H9 (cell line): Measurements from ENCODE around the gene ACACB. TPM values are rescaled to one million over a fixed set of nuclear protein-coding genes. Genes with fewer than 3 reads are reported as not detected.

ENCODE experiments used
- DNase-seq: peaks from one replicate; pipeline ENCODE4 v3.0.0-alpha.2; 2017
- H2AFZ ChIP-seq: one replicate; pipeline ENCODE4 v1.6.1; 2013; ENCODE audit warnings: mild to moderate bottlenecking, low read length, control low read depth, moderate library complexity
- H2AK5ac ChIP-seq: 2 replicates; pipeline ENCODE4 v1.6.1; 2013; ENCODE audit warnings: low read length, control low read depth, mixed read lengths; ENCODE audit not compliant: insufficient read length
- H2BK120ac ChIP-seq: one replicate; pipeline ENCODE4 v1.6.1; 2013; ENCODE audit warnings: low read depth, mild to moderate bottlenecking, low read length, control low read depth, inconsistent platforms; ENCODE audit not compliant: poor library complexity, severe bottlenecking
- H2BK12ac ChIP-seq: 2 replicates; pipeline ENCODE4 v1.6.1; 2013; ENCODE audit warnings: low read length, control low read depth, mixed read lengths, low read depth; ENCODE audit not compliant: insufficient read length
- H2BK15ac ChIP-seq: 2 replicates; pipeline ENCODE4 v1.6.1; 2013; ENCODE audit warnings: low read depth, low read length, control low read depth
- H2BK20ac ChIP-seq: one replicate; pipeline ENCODE4 v1.6.1; 2013; ENCODE audit warnings: low read depth, mild to moderate bottlenecking, low read length, control low read depth, inconsistent platforms; ENCODE audit not compliant: poor library complexity, severe bottlenecking
- H2BK5ac ChIP-seq: 2 replicates; pipeline ENCODE4 v1.6.1; 2013; ENCODE audit warnings: low read length, control low read depth, mixed read lengths; ENCODE audit not compliant: insufficient read length
- H3K14ac ChIP-seq: 2 replicates; pipeline ENCODE4 v1.6.1; 2013; ENCODE audit warnings: low read length, control low read depth; ENCODE audit not compliant: insufficient read depth
- H3K18ac ChIP-seq: 2 replicates; pipeline ENCODE4 v1.6.1; 2013; ENCODE audit warnings: low read depth, mild to moderate bottlenecking, mixed read lengths, low read length, control low read depth; ENCODE audit not compliant: insufficient read length
- H3K23ac ChIP-seq: 2 replicates; pipeline ENCODE4 v1.6.1; 2013; ENCODE audit warnings: low read length, control low read depth, mixed read lengths, low read depth; ENCODE audit not compliant: insufficient read length
- H3K23me2 ChIP-seq: 2 replicates; pipeline ENCODE4 v1.6.1; 2013; ENCODE audit warnings: low read depth, mild to moderate bottlenecking, mixed read lengths, low read length, control low read depth; ENCODE audit not compliant: insufficient read length, poor library complexity, severe bottlenecking
- H3K27ac ChIP-seq: 2 replicates; pipeline ENCODE4 v1.5.1; 2013; ENCODE audit warnings: low read length, control low read depth, mixed read lengths, low read depth; ENCODE audit not compliant: insufficient read length
- H3K27me3 ChIP-seq: 2 replicates; pipeline ENCODE4 v1.6.1; 2013; ENCODE audit warnings: low read length, control low read depth, inconsistent platforms; ENCODE audit not compliant: insufficient read depth
- H3K4ac ChIP-seq: 2 replicates; pipeline ENCODE4 v1.6.1; 2013; ENCODE audit warnings: low read depth, mild to moderate bottlenecking, control low read depth, inconsistent platforms, low read length, moderate library complexity
- H3K4me1 ChIP-seq: 2 replicates; pipeline ENCODE4 v1.6.1; 2013; ENCODE audit warnings: low read length, control low read depth, inconsistent platforms; ENCODE audit not compliant: insufficient read depth
- H3K4me2 ChIP-seq: 2 replicates; pipeline ENCODE4 v1.6.1; 2013; ENCODE audit warnings: low read length, control low read depth, mixed read lengths; ENCODE audit not compliant: insufficient read length, insufficient read depth
- H3K56ac ChIP-seq: 2 replicates; pipeline ENCODE4 v1.6.1; 2013; ENCODE audit warnings: low read depth, mild to moderate bottlenecking, mixed read lengths, low read length, control low read depth; ENCODE audit not compliant: insufficient read length
- H3K79me1 ChIP-seq: 2 replicates; pipeline ENCODE4 v1.6.1; 2013; ENCODE audit warnings: low read depth, mild to moderate bottlenecking, moderate library complexity, low read length, control low read depth, inconsistent platforms; ENCODE audit not compliant: insufficient read depth, poor library complexity, severe bottlenecking
- H3K79me2 ChIP-seq: 2 replicates; pipeline ENCODE4 v1.6.1; 2013; ENCODE audit warnings: low read length, control low read depth, inconsistent platforms; ENCODE audit not compliant: insufficient read depth
- H3K9ac ChIP-seq: 2 replicates; pipeline ENCODE4 v1.6.1; 2013; ENCODE audit warnings: low read length, control low read depth, mixed read lengths; ENCODE audit not compliant: insufficient read length; ENCODE audit errors: extremely low read depth
- H3K9me3 ChIP-seq: one replicate; pipeline ENCODE4 v1.6.1; 2013; ENCODE audit warnings: low read depth, low read length, inconsistent platforms; ENCODE audit not compliant: control insufficient read depth
- H3T11ph ChIP-seq: one replicate; pipeline ENCODE4 v1.6.1; 2013; ENCODE audit warnings: mild to moderate bottlenecking, low read length, control low read depth, inconsistent platforms
- H4K20me1 ChIP-seq: one replicate; pipeline ENCODE4 v1.6.1; 2013; ENCODE audit not compliant: control insufficient read depth, insufficient read length, insufficient read depth
- H4K5ac ChIP-seq: 2 replicates; pipeline ENCODE4 v1.6.1; 2013; ENCODE audit warnings: low read depth, mild to moderate bottlenecking, mixed read lengths, low read length, control low read depth; ENCODE audit not compliant: insufficient read length
- H4K8ac ChIP-seq: replicated peaks from 2 replicates; pipeline ENCODE4 v1.6.1; 2013; ENCODE audit warnings: low read length, control low read depth, mixed read lengths, low read depth; ENCODE audit not compliant: insufficient read length
- H4K91ac ChIP-seq: 2 replicates; pipeline ENCODE4 v1.6.1; 2013; ENCODE audit warnings: low read depth, mild to moderate bottlenecking, moderate library complexity, mixed read lengths, low read length, control low read depth; ENCODE audit not compliant: insufficient read length
- H3K27ac Mint-ChIP-seq, 3 experiments: 2 replicates in 2 of 3; 3 replicates in 1 of 3; pipeline ENCODE4 v1.8.0; 2020 to 2021; ENCODE audit warnings: mixed read lengths in 3 of 3, mild to moderate bottlenecking in 1 of 3, moderate library complexity in 1 of 3
- H3K27me3 Mint-ChIP-seq: 2 replicates; pipeline ENCODE4 v1.8.0; 2021; ENCODE audit warnings: low read depth, mild to moderate bottlenecking, moderate library complexity, mixed read lengths
- H3K36me3 Mint-ChIP-seq, 3 experiments: 2 replicates in 2 of 3; 3 replicates in 1 of 3; pipeline ENCODE4 v1.8.0; 2020 to 2021; ENCODE audit warnings: low read depth in 3 of 3, mixed read lengths in 3 of 3; ENCODE audit not compliant: insufficient read depth in 1 of 3
- H3K4me1 Mint-ChIP-seq, 2 experiments: 2 replicates each; pipeline ENCODE4 v1.8.0; 2020; ENCODE audit warnings: mixed read lengths in 2 of 2
- H3K4me3 Mint-ChIP-seq, 2 experiments: 2 replicates in 1 of 2; 3 replicates in 1 of 2; pipeline ENCODE4 v1.8.0; 2020 to 2021; ENCODE audit warnings: mild to moderate bottlenecking in 2 of 2, mixed read lengths in 2 of 2, moderate library complexity in 1 of 2
- H3K9me3 Mint-ChIP-seq, 2 experiments: 2 replicates in 1 of 2; 3 replicates in 1 of 2; pipeline ENCODE4 v1.8.0; 2020; ENCODE audit warnings: mild to moderate bottlenecking in 2 of 2, mixed read lengths in 2 of 2, moderate library complexity in 1 of 2
- WGBS: extraction: QIAGEN DNeasy Blood & Tissue Kit; methylation state at CpG from one replicate; pipeline ENCODE4 v1.1.7; 2013; ENCODE audit warnings: missing lambda C conversion rate, low lambda C conversion rate, mixed read lengths; ENCODE audit not compliant: insufficient read length; ENCODE audit errors: extremely low coverage; 5-methylcytosine and 5-hydroxymethylcytosine counted together
- total RNA-seq: library from RNA; stranded (reverse); gene quantifications from 2 replicates; pipeline ENCODE4 v1.2.1, GENCODE V29; 2021
- TF ChIP-seq, protein P1 (sequence below): fragments of 200-600 bp; sonication (generic); conservative IDR thresholded peaks from 3 replicates; pipeline ENCODE4 v1.8.0; 2021; ENCODE audit warnings: antibody characterized with exemption, mild to moderate bottlenecking

ACACB gene
- total RNA-seq, 1 experiment from 2014 or later = 14.2 TPM

DNA sequence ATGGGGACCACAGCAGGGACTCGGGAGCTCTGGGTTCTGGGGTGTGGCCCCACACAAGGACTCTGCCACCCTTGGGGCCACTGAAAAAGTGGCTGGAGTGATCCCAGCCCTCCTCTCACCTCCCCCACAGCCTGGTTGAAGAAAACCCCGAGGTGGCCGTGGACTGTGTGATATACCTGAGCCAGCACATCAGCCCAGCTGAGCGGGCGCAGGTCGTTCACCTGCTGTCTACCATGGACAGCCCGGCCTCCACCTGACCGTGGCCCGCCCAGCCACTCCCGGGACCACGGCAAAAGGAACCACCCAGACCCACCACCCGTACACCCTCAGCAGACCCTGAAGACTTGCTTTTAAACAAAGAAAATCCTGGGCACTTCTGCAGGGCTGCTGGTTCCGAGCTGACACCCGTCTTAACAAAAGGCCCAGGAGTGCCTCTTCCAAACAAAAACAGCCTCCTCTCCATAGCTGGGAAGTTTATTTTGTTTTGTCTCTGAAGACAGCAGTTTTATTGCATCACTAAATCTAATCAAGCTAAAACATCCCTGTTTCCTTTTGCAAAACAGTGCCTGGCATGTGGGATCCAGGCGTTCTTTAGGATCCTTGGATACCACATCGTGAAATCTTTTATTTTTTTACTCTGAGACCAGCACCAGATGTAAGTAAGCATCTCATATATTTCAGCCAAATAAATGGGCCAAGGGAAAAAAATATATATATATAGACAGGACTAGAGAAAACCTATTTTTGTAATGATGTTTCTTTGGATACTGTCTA is 149.9 kb downstream of the ACACB start:
- H3K27me3 Mint-ChIP-seq = no peaks in the 10 kb centered on the region; the same call in none of the 2 replicates
- no CpG with 5 or more reads among the region's 16 CpGs for WGBS
- no peak for DNase-seq
- no peak overlapping the region for H2BK12ac ChIP-seq
- no peaks in the 10 kb centered on the region for H3K79me2 ChIP-seq
- H3K23me2 ChIP-seq = peaks cover 3% of the 10 kb centered on the region
- no peak overlapping the region for H3K27ac Mint-ChIP-seq
- H3K9ac ChIP-seq = no peak overlapping the region
- H3T11ph ChIP-seq = no peak overlapping the region
- H3K4ac ChIP-seq = no peak overlapping the region
- peaks cover under 1 to 11% of the 10 kb centered on the region in 2 experiments for H3K4me1 Mint-ChIP-seq
- no peaks in the 10 kb centered on the region for H3K79me1 ChIP-seq
- TF ChIP-seq, protein P1, sequence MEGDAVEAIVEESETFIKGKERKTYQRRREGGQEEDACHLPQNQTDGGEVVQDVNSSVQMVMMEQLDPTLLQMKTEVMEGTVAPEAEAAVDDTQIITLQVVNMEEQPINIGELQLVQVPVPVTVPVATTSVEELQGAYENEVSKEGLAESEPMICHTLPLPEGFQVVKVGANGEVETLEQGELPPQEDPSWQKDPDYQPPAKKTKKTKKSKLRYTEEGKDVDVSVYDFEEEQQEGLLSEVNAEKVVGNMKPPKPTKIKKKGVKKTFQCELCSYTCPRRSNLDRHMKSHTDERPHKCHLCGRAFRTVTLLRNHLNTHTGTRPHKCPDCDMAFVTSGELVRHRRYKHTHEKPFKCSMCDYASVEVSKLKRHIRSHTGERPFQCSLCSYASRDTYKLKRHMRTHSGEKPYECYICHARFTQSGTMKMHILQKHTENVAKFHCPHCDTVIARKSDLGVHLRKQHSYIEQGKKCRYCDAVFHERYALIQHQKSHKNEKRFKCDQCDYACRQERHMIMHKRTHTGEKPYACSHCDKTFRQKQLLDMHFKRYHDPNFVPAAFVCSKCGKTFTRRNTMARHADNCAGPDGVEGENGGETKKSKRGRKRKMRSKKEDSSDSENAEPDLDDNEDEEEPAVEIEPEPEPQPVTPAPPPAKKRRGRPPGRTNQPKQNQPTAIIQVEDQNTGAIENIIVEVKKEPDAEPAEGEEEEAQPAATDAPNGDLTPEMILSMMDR = no peak
- H2AFZ ChIP-seq = no peak overlapping the region
- no peak overlapping the region for H3K14ac ChIP-seq
- no peak overlapping the region for H2BK5ac ChIP-seq
- H3K36me3 Mint-ChIP-seq = peaks cover 0 to 13% (median 7%) of the 10 kb centered on the region in 3 experiments; a peak in 4 of 7 replicates
- H2AK5ac ChIP-seq = no peak overlapping the region
- H3K4me2 ChIP-seq = no peak overlapping the region
- H3K4me1 ChIP-seq = no peaks in the 10 kb centered on the region
- H3K27ac ChIP-seq = no peak overlapping the region
- no peaks in the 10 kb centered on the region for H4K20me1 ChIP-seq
- peaks cover 4 to 6% of the 10 kb centered on the region in 2 experiments; a peak in 4 of 5 replicates for H3K9me3 Mint-ChIP-seq
- no peaks in the 10 kb centered on the region for H3K27me3 ChIP-seq
- no peak overlapping the region for H4K91ac ChIP-seq
- no peaks in the 10 kb centered on the region for H3K9me3 ChIP-seq
- no peak overlapping the region for H3K56ac ChIP-seq
- no peak overlapping the region for H3K23ac ChIP-seq
- no peak overlapping the region for H2BK120ac ChIP-seq
- H4K5ac ChIP-seq = no peak overlapping the region
- H3K18ac ChIP-seq = no peak overlapping the region
- H2BK20ac ChIP-seq = no peak overlapping the region
- H3K4me3 Mint-ChIP-seq = no peak overlapping the region
- no peak overlapping the region for H4K8ac ChIP-seq
- no peak overlapping the region for H2BK15ac ChIP-seq
